Activated B cell treated with CpG ODN at 0.5 μM for 24 hours (primary cell): Measurements from ENCODE around the gene PLOD1. TPM values are rescaled to one million over a fixed set of nuclear protein-coding genes. Genes with fewer than 3 reads are reported as not detected.
"Not testable (repeated sequence)": the region's sequence is repeated elsewhere in the genome, so short reads cannot be mapped to it uniquely, and the experiment has no call there.

Experiments
- ATAC-seq: fragments of 200-7000 bp; cut with Tn5 transposase; one replicate; pipeline ENCODE4 v1.10.0; 2021; ENCODE audit warnings: low read depth, mild to moderate bottlenecking, moderate library complexity
- CTCF ChIA-PET: fragments of 350-600 bp; sonication (Branson Sonifier 250); formaldehyde crosslinking; loops from one replicate; lab custom pipeline; 2021; ENCODE audit warnings: antibody characterized with exemption; lab: Charles Lee
- POLR2A ChIA-PET: fragments of 350-600 bp; sonication (Branson Sonifier 250); formaldehyde crosslinking; loops from one replicate; lab custom pipeline; 2021; ENCODE audit warnings: antibody characterized with exemption; lab: Charles Lee
- DNase-seq: peaks from one replicate; pipeline ENCODE4 v3.0.0; 2022
- H3K27ac Mint-ChIP-seq: one replicate; pipeline ENCODE4 v1.8.0; 2020; ENCODE audit warnings: mixed read lengths
- H3K27me3 Mint-ChIP-seq: one replicate; pipeline ENCODE4 v1.8.0; 2021; ENCODE audit warnings: mixed read lengths
- H3K36me3 Mint-ChIP-seq: one replicate; pipeline ENCODE4 v1.8.0; 2021; ENCODE audit warnings: low read depth, mixed read lengths
- H3K4me1 Mint-ChIP-seq: one replicate; pipeline ENCODE4 v1.8.0; 2021; ENCODE audit warnings: mixed read lengths
- H3K4me3 Mint-ChIP-seq: one replicate; pipeline ENCODE4 v1.8.0; 2020; ENCODE audit warnings: mild to moderate bottlenecking, mixed read lengths
- H3K9me3 Mint-ChIP-seq: one replicate; pipeline ENCODE4 v1.8.0; 2020; ENCODE audit warnings: mixed read lengths
- intact Hi-C: fragments of 100-400 bp; cut with micrococcal nuclease; formaldehyde crosslinking; loops from one replicate; pipeline ENCODE4 v1.15.1; 2024
- total RNA-seq: library from RNA; stranded (reverse); gene quantifications from 2 replicates; pipeline ENCODE4 v1.2.3, GENCODE V29; 2022
- TF ChIP-seq, protein P1 (sequence below): fragments of 200-600 bp; IDR thresholded peaks from one replicate; pipeline ENCODE4 v1.8.0; 2022; ENCODE audit warnings: antibody characterized with exemption, mild to moderate bottlenecking

Gene PLOD1
- total RNA-seq, 1 donor from 2014 or later = 15.7 TPM

DNA sequence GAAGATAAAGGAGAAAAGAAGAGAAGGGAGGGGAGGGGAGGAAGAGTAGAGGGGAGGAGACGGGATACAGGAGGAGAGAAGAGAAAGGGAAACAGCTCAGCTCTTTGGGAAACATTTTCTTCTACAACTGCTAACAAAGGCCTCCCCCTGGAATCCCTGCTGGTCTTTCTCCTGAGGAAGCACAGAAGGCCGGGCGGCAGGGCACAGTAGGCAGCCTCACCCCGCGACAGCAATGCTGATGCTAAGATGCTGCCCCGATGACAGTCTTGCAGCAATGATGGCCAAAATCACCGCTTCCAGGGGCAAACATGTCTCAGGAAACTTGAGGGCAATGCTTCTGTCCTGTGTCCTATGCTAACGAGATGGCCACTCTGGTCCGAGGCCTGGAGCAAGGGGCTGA, 13.5 kb upstream of the PLOD1 start:
- CTCF ChIA-PET = no interaction called here

DNA sequence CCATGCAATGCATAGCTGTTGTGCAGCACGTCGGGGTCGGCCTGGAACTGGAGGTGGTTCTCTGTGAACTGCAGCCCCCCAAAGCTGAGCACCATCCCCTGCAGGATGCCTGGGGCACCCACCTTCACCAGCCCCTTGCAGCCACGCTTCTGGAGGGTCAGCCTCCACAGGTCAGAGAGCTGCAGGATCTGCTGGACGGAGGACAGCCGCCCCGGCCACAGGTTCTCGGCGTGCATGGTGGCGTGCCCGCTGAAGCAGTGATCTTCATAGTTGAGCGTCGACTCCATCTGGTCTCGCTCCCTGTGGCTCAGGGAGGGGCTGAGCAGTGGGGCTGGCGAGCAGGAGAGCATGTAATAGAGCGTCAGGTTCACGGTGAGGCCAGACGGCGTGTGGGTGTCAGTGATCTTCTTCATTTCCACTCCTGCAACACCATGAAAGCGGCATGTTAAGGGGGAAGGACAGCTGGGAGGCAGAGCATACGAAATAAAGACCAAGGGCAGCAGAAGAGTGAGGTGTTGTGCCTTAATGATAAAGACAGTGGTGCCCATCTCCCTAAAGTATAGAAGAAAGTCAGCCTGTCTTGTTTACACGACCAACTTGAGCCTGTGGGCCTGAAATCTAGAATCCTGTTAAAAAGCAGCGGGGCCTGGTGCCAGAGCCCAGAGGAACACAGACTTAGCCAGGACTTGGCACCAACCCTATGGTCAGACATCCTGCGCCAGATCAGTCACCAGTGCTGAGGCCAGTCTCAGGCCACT, 11.3 kb upstream of the PLOD1 start:
- intact Hi-C loops = no loop called here
- Mint-ChIP-seq H3K9me3 (no peaks in the 10 kb centered on the region), H3K27ac (peak overlapping the region; percentile 31), H3K4me3 (peak overlapping the region; percentile 83), H3K4me1 (peaks cover 49% of the 10 kb centered on the region), H3K27me3 (no peaks in the 10 kb centered on the region), H3K36me3 (peaks cover 62% of the 10 kb centered on the region)
- CTCF ChIA-PET = no interaction called here
- POLR2A ChIA-PET = interaction anchor here (0.9 to 1.5 kb wide), 2 partner anchors 13 to 15 kb away, joined by 5 to 9 read pairs; no protein-coding TSS in a partner anchor
- ATAC-seq = no peak
- no peak for DNase-seq
- TF ChIP-seq, protein P1, sequence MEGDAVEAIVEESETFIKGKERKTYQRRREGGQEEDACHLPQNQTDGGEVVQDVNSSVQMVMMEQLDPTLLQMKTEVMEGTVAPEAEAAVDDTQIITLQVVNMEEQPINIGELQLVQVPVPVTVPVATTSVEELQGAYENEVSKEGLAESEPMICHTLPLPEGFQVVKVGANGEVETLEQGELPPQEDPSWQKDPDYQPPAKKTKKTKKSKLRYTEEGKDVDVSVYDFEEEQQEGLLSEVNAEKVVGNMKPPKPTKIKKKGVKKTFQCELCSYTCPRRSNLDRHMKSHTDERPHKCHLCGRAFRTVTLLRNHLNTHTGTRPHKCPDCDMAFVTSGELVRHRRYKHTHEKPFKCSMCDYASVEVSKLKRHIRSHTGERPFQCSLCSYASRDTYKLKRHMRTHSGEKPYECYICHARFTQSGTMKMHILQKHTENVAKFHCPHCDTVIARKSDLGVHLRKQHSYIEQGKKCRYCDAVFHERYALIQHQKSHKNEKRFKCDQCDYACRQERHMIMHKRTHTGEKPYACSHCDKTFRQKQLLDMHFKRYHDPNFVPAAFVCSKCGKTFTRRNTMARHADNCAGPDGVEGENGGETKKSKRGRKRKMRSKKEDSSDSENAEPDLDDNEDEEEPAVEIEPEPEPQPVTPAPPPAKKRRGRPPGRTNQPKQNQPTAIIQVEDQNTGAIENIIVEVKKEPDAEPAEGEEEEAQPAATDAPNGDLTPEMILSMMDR = no peak

More for the DNA sequence above, 13.5 kb upstream of the PLOD1 start:
- Mint-ChIP-seq H3K4me3 (no peak overlapping the region), H3K9me3 (no peaks in the 10 kb centered on the region), H3K27ac (no peak overlapping the region), H3K36me3 (peaks cover 69% of the 10 kb centered on the region), H3K4me1 (peaks cover 42% of the 10 kb centered on the region), H3K27me3 (no peaks in the 10 kb centered on the region)
- intact Hi-C loops = no loop called here
- TF ChIP-seq, protein P1 = no peak
- DNase-seq (no peak), ATAC-seq (no peak)
- POLR2A ChIA-PET = interaction anchor here (0.6 to 7.2 kb wide), 2 partner anchors 12 to 240 kb away, joined by 4 to 95 read pairs; no protein-coding TSS in a partner anchor

DNA sequence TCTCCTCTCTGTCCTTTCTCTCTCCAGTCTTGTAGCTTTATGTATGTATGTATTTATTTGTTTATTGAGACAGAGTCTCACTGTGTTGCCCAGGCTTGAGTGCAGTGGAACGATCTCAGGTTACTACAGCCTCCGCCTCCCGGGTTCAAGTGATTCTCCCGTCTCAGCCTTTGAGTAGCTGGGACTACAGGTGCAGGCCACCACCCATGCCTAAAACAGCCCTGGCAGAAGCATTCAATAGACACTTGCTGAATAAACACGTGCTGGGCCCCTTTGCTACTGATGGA, 10.7 kb upstream of the PLOD1 start:
- DNase-seq = no peak
- ChIA-PET POLR2A (interaction anchor here (0.9 to 1.5 kb wide), 2 partner anchors 14 to 16 kb away, joined by 5 to 9 read pairs; no protein-coding TSS in a partner anchor), CTCF (no interaction called here)
- peaks cover 49% of the 10 kb centered on the region for H3K4me1 Mint-ChIP-seq
- no peaks in the 10 kb centered on the region for H3K27me3 Mint-ChIP-seq
- intact Hi-C loops = no loop called here
- peaks cover 57% of the 10 kb centered on the region for H3K36me3 Mint-ChIP-seq
- peak overlapping the region; percentile 53 for H3K27ac Mint-ChIP-seq
- ATAC-seq = no peak
- TF ChIP-seq, protein P1 = no peak
- no peaks in the 10 kb centered on the region for H3K9me3 Mint-ChIP-seq
- peak overlapping the region; percentile 83 for H3K4me3 Mint-ChIP-seq

DNA sequence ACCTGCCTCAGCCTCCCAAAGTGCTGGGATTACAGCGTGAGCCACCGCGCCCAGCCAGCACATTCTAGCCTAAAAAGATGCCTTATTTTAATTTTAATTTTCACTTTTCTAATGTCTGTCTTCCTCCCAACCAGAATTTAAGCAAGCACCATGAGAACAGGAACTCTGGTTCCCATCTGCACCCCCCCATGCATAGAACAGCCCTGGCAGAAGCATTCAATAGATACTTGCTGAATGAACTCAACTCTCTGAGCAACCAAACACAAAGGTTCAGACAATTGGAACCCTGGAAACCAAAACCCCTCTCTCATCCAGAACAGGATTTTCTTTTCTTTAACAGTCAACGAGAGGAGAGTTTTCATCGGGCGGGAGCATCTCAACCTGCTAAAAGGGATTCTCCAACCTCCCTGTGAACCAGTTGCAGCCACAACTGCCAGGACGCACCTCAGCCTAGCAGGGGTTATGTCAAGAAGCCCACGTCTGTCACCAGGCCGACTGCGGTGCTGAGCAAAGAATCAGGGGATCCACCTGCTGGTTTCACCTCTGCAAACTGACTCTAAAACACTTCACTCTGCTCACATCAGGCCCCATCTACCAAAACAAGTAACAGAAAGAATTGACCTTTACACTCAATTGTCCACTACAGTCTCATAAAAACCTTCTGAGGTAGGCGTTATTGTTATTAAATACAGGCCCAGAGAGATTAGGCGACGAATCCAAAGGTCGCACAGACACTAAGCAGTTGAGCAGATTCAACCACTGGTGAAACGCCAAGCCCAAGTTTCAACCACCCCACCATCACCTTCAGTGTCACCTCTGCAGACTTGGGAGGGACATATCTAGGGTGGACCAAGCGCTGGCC, 10.0 kb upstream of the PLOD1 start:
- peaks cover 49% of the 10 kb centered on the region for H3K4me1 Mint-ChIP-seq
- ATAC-seq (no peak), DNase-seq (no peak)
- CTCF ChIA-PET = no interaction called here
- TF ChIP-seq, protein P1 = no peak
- H3K4me3 Mint-ChIP-seq = peak overlapping the region; percentile 83
- POLR2A ChIA-PET = interaction anchor here (0.6 to 2.4 kb wide), 6 partner anchors 11 to 234 kb away, joined by 3 to 161 read pairs (median 7); partner anchors contain the start of genes CLCN6 and MTHFR
- H3K27ac Mint-ChIP-seq = peak overlapping the region; percentile 46
- peaks cover 49% of the 10 kb centered on the region for H3K36me3 Mint-ChIP-seq
- no peaks in the 10 kb centered on the region for H3K27me3 Mint-ChIP-seq
- intact Hi-C loops = no loop called here
- no peaks in the 10 kb centered on the region for H3K9me3 Mint-ChIP-seq

DNA sequence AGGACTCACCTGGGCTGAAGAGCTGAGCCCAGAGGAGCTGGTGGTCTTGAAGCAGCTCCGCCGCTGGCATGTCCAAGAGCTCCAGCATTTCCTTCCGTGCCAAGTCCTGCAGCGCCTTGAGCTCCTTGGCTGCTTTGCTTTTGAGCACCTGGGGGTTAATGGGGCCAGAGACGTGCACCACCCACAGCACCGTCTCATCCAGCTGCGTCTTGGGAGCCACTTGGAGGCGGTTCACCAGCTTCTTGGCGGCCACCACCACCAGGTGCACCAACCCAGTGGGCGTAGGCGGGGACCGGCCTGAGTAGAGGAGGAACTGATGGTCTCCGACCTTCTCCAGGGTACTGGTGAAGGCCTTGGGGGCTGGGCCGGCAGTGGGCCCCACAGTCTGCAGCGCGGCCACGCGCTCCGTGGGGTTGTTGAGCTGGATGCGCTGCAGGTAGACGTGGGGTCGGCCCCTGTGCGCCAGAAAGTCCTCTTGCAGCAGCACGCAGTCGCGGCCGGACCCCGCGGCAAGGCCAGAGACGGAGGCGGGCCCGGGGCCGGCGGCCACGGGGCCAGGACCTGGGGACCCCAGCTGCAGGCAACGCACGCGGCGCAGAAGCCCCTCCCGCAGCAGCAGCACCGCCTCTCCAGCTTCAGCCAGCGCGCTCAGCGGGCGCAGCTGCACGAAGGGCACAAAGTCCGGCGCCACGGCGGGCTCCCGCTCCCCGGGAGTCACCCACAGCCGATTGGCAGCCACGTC, 9.2 kb upstream of the PLOD1 start:
- Mint-ChIP-seq H3K4me1 (peaks cover 46% of the 10 kb centered on the region), H3K4me3 (peak overlapping the region; percentile 83), H3K36me3 (peaks cover 41% of the 10 kb centered on the region), H3K27ac (peak overlapping the region; percentile 32)
- H3K9me3 Mint-ChIP-seq, CTCF ChIA-PET, intact Hi-C loops, DNase-seq, H3K27me3 Mint-ChIP-seq: not testable (repeated sequence)
- peak; percentile 23 for ATAC-seq
- POLR2A ChIA-PET = interaction anchor here (0.6 to 2.4 kb wide), 7 partner anchors 8 to 233 kb away, joined by 3 to 161 read pairs (median 5); partner anchors contain the start of genes CLCN6, MFN2 and MTHFR
